Measurements from ENCODE around the gene CISD3.

CISD3 gene

GRCh38 chr17:38779965-38780752, 50.0 kb downstream of the CISD3 start:
- no peak for FAIRE-seq

GRCh38 chr17:38783227-38783626, 53.1 kb downstream of the CISD3 start:
- FAIRE-seq: no peak
